ENCODE data around the gene ALDH3A1. TPM values are rescaled to one million over a fixed set of nuclear protein-coding genes. Genes with fewer than 3 reads are reported as not detected.
A peak's percentile ranks its signal among the peaks of the same experiment; 100 is the strongest.

Gene ALDH3A1
- total RNA-seq, 1 experiment from 2014 or later: 0.39 TPM

DNA sequence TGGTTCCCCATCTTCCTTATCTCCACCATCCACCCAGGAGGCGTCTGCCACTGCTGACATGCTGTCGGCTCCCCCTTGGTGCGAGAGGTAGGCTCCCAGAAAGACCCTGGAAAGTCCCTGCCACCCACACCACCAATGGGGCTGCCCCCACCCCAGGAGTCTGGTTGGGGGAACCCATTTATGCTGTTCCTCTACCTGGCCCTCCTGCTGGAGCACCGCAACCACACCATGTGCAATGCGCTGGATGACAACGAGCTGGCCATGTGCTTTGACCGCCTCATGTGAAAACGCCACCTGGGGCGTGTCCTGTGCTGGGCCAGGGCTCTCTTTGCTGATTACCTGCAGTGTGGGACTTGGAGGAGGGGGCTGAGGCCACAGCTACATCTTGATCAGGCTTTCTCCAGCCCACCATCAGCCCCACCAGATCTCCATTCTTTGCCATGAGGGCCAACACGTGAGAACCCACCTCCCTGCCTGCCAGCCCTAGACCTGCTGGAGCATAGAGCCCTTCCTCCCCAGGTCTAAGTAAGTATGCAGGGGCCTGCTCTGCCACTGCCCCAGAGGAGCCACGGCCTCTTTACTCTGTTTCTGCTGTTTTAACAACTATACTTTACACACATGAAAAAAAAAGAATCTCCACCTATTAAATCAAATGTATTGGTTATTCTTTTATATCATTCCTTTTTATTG is 7.9 kb upstream of the ALDH3A1 start:
- peaks cover 4 to 10% of the 10 kb centered on the region in 2 experiments; a peak in 3 of 4 replicates for H3K4me1 Mint-ChIP-seq
- Histone ChIP-seq H3K56ac (ENCODE audit: insufficient read length, low read depth, low read length) (no peak overlapping the region), H2BK120ac (ENCODE audit: low read depth, low read length, poor library complexity, severe bottlenecking) (no peak overlapping the region), H3T11ph (ENCODE audit: low read length) (no peak overlapping the region), H3K4me1 (ENCODE audit: insufficient read depth, low read length) (no peaks in the 10 kb centered on the region), H2BK5ac (ENCODE audit: insufficient read length, low read length) (no peak overlapping the region), H3K79me1 (ENCODE audit: insufficient read depth, low read depth, low read length, poor library complexity, severe bottlenecking) (no peaks in the 10 kb centered on the region), H2BK12ac (ENCODE audit: insufficient read length, low read depth, low read length) (no peak overlapping the region), H4K8ac (replicated peaks; ENCODE audit: insufficient read length, low read depth, low read length) (no peak overlapping the region), H3K79me2 (ENCODE audit: insufficient read depth, low read length) (no peaks in the 10 kb centered on the region), H4K5ac (ENCODE audit: insufficient read length, low read depth, low read length) (no peak overlapping the region), H3K14ac (ENCODE audit: insufficient read depth, low read length) (no peak overlapping the region), H2BK20ac (ENCODE audit: low read depth, low read length, poor library complexity, severe bottlenecking) (no peak overlapping the region), H3K4me2 (ENCODE audit: insufficient read depth, insufficient read length, low read length) (no peak overlapping the region), H3K4ac (ENCODE audit: low read depth, low read length) (no peak overlapping the region), H3K18ac (ENCODE audit: insufficient read length, low read depth, low read length) (no peak overlapping the region), H4K20me1 (ENCODE audit: control insufficient read depth, insufficient read depth, insufficient read length) (no peaks in the 10 kb centered on the region), H4K91ac (ENCODE audit: insufficient read length, low read depth, low read length) (no peak overlapping the region), H3K27ac (ENCODE audit: insufficient read length, low read depth, low read length) (no peak overlapping the region), H3K27me3 (ENCODE audit: insufficient read depth, low read length) (no peaks in the 10 kb centered on the region), H2BK15ac (ENCODE audit: low read depth, low read length) (no peak overlapping the region), H3K9ac (ENCODE audit: extremely low read depth, insufficient read length, low read length) (no peak overlapping the region), H3K23me2 (ENCODE audit: insufficient read length, low read depth, low read length, poor library complexity, severe bottlenecking) (no peaks in the 10 kb centered on the region), H3K23ac (ENCODE audit: insufficient read length, low read depth, low read length) (no peak overlapping the region), H3K9me3 (ENCODE audit: control insufficient read depth, low read depth, low read length) (no peaks in the 10 kb centered on the region), H2AK5ac (ENCODE audit: insufficient read length, low read length) (no peak overlapping the region), H2AFZ (ENCODE audit: low read length) (no peak overlapping the region)
- H3K27me3 Mint-ChIP-seq (ENCODE audit: low read depth): peaks cover 4% of the 10 kb centered on the region
- no CpG with 5 or more reads among the region's 11 CpGs for WGBS (ENCODE audit: extremely low coverage, insufficient read length, low lambda C conversion rate)
- H3K4me3 Mint-ChIP-seq: no peak overlapping the region
- H3K9me3 Mint-ChIP-seq: no peaks in the 10 kb centered on the region; a peak in 1 of 5 replicates
- H3K27ac Mint-ChIP-seq: peak overlapping the region in 1 of 3 experiments; percentile 66; a peak in 1 of 7 replicates
- no peak for DNase-seq
- H3K36me3 Mint-ChIP-seq (ENCODE audit: insufficient read depth in 1 of 3, low read depth in 3 of 3): no peaks in the 10 kb centered on the region
- TF ChIP-seq, protein P1, sequence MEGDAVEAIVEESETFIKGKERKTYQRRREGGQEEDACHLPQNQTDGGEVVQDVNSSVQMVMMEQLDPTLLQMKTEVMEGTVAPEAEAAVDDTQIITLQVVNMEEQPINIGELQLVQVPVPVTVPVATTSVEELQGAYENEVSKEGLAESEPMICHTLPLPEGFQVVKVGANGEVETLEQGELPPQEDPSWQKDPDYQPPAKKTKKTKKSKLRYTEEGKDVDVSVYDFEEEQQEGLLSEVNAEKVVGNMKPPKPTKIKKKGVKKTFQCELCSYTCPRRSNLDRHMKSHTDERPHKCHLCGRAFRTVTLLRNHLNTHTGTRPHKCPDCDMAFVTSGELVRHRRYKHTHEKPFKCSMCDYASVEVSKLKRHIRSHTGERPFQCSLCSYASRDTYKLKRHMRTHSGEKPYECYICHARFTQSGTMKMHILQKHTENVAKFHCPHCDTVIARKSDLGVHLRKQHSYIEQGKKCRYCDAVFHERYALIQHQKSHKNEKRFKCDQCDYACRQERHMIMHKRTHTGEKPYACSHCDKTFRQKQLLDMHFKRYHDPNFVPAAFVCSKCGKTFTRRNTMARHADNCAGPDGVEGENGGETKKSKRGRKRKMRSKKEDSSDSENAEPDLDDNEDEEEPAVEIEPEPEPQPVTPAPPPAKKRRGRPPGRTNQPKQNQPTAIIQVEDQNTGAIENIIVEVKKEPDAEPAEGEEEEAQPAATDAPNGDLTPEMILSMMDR (conservative IDR thresholded peaks at IDR 0.05): no peak
